HTERT RPE-1 (cell line): ENCODE results near the gene ST13.
"Not testable (repeated sequence)": the region's sequence is repeated elsewhere in the genome, so short reads cannot be mapped to it uniquely, and the experiment has no call there.

Experiments used
- in situ Hi-C: fragments of 300-500 bp; cut with MboI; formaldehyde crosslinking; loops from 4 replicates; pipeline ENCODE4 v1.14.3; 2020; ENCODE audit warnings: low sequenced_read_pairs

Gene ST13

DNA sequence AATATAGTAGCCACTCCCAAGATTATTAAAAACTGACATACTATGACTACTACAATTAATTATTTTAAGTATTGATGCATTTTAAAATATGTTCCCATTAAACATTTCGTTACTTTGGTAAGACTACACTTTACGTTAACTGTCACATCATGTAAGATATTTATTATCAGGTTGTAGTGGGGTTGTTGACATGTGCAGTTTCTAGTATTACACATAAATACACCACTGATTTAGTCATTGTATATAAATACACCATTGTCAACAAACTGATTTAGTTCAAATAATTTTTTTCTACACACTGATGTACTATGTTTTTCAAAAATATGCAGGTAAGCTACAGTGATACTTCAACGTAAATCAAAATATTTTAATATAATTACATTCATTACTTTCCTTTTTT lies 11.5 kb downstream of the ST13 start:
- in situ Hi-C loops: no loop called here

DNA sequence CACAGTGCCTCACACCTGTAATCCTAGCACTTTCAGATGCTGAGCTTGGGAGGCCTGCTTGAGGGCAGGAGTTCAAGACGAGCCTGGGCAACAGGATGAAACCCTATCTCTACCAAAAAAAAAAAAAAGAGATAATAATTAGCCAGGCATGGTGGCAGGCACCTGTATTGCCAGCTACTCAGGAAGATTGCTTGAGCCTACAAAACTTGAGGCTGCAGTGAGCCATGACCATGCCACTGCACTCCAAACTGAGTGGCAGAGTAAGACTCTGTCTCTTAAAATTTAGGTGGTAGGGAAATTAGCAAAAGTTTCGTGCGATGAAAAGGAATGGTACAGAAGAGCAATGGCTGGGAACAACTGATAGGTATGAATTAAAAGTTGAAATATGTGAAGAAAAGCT lies 18.0 kb downstream of the ST13 start:
- in situ Hi-C loops: no loop called here

DNA sequence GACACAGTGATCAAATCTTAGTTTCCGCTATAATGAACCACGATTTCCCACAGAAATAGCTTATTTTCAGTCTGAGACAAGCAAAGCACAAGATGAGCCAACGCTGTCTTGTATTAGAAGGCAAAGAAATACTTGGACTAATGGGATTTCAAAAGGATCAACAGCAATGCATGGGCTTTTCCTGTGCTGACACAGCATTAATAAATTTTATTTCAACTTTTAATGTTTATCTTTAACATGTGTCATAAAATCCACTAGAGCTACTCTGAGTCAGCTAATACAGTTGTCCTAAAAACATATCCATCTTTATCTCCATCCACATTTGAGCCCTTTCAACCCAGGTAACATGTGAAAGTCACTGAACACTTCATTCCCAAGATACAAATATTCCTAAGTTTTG lies 21.8 kb downstream of the ST13 start:
- in situ Hi-C loops: no loop called here

- in situ Hi-C loops: no loop called here
These were observed 27.3 kb downstream of the ST13 start for GRCh38 chr22:40829131-40829530.

DNA sequence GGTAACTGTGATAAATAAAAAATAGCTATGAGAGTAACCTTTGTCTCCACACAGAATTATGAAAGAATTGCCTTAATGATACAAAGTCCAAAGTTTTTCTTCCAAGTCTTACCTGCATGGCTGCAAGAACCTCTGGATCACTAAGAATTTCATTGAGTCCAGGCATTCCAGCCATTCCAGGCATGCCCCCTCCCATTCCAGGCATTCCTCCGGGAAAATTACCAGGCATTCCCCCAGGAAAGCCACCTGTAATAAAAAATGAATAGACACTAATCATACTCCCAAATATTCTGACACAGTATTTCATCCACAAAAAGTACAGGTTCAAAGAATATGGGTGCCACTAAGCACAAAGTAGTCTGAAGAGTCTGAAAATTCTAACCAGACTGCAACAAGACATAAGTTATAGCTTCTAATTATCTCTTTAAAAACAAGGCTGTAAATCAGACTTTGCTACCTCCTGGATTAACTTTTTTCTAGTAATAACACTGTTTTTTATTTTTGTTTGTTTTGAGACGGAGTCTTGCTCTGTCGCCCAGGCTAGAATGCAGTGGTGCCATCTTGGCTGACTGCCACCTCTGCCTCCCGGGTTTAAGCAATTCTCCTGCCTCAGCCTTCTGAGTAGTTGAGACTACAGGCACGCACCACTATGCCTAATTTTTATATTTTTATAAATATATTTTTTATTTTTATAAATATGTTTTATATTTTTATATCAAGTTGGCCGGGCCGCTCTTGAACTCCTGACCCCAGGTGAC lies 29.3 kb downstream of the ST13 start:
- in situ Hi-C loops: no loop called here

- in situ Hi-C loops: not testable (repeated sequence)
These were observed 30.1 kb downstream of the ST13 start for GRCh38 chr22:40826292-40826691.

GRCh38 chr22:40823426-40823825 lies 33.0 kb downstream of the ST13 start:
- in situ Hi-C loops: no loop called here

DNA sequence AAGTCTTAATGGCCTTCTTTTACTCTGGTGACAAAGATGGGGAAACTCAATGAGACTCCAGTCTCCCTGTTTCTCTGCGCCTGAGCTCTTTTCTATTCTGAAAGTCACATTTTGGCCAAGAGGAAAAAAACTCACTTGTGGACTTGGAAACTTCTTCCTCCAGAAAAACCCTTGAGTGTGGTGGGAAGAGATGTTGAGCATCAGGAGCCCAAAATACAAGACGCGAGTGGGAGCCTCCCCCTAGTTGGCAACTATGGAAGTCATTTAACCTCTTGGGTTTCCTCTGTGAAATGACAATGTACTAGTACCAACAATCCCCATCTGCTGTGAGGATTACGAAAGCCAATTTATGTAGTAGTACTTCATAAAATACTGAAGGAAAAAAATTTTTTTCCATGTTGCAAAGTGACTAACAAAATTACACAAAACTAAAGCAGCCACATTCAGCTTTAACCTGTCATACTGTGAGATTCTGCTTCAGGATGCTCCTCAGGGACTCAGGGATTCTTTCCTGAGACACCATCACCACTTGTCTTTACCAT lies 36.8 kb downstream of the ST13 start:
- in situ Hi-C loops: no loop called here

- in situ Hi-C loops: no loop called here
These were observed 37.5 kb downstream of the ST13 start, which contains the start of gene SLC25A17 for GRCh38 chr22:40818747-40819598. Gene SLC25A17 (minus strand): TSS chr22:40819346. CDS start chr22:40819248, 98 bp downstream.

GRCh38 chr22:40818192-40818746 lies 38.2 kb downstream of the ST13 start:
- in situ Hi-C loops: no loop called here

DNA sequence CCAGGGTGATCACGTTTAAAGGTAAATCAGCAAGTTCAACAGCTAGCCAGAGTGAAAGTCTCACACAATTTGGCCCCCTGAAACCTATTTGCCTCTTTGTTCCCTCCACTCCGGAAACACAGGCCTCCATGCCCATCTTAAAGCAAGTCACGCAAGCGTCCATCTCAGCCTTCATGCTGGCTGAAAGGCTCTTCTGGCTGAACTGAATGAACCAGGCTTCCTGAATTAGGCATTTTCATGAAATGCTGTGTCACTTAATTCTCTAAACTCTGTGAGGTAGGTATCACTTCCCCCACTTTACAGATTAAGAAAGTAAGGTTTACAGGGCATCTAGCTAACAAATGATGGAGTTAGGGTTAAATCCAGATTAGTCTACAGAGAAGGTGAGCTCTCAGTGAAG lies 38.7 kb downstream of the ST13 start:
- in situ Hi-C loops: no loop called here

- in situ Hi-C loops: no loop called here
These were observed 42.5 kb downstream of the ST13 start for GRCh38 chr22:40813912-40814315.

GRCh38 chr22:40808018-40808841 lies 48.2 kb downstream of the ST13 start:
- in situ Hi-C loops: no loop called here

GRCh38 chr22:40806711-40807110 lies 49.7 kb downstream of the ST13 start:
- in situ Hi-C loops: no loop called here

DNA sequence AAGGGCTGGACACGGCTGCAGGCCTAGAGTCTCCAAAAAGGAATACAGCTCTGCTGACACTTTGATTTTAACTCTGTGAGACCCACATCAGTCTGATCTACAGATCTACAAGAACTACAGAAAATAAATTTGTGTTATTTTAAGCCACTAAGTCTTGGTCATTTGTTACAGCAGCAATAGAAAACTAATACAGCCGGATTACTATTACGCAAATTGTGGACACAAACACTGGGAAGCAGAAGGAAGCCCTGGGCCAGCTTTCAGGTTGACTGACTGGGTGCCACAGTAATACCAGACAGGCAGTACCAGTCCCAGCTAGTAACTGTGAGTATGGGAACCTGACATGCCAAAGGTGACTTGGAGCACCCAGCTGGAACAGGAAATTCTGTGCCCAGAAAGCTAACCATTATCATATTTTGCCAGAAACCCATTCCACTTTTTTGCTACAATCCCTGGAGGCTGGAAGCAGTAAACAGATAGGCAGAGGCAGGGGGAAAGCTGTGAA lies 50.7 kb downstream of the ST13 start:
- in situ Hi-C loops: no loop called here

DNA sequence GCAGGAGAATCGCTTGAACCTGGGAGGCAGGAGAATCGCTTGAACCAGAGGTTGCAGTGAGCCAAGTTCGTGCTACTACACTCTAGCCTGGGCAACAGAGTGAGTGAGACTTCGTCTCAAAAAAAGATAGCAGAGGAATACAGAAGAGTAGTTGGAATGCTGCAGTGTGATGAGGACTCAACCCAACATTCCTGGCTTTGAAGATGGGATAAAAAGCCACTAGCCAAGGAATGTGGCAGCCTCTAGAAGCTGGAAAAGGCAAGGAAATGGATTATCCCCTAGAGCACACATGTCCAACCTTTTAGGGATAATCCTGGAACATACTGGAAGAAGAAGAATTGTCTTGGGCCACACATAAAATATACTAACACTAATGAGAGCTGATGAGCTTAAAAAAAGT lies 51.2 kb downstream of the ST13 start:
- in situ Hi-C loops: no loop called here

GRCh38 chr22:40803321-40803720 lies 53.1 kb downstream of the ST13 start:
- in situ Hi-C loops: no loop called here

- in situ Hi-C loops: no loop called here
These were observed 57.4 kb downstream of the ST13 start for GRCh38 chr22:40799008-40799407.

- in situ Hi-C loops: no loop called here
These were observed 59.0 kb downstream of the ST13 start for GRCh38 chr22:40797427-40797826.

- in situ Hi-C loops: no loop called here
These were observed 64.0 kb downstream of the ST13 start for GRCh38 chr22:40792451-40792850.
